ENCODE results near the gene PITPNM1. TPM values are rescaled to one million over a fixed set of nuclear protein-coding genes. Genes with fewer than 3 reads are reported as not detected.
A peak's percentile ranks its signal among the peaks of the same experiment; 100 is the strongest.

Gene PITPNM1
- total and polyA plus RNA-seq, 2 of the 13 experiments (the other 11 are each of a cell fraction or from before 2014, with no cell fraction given) = 8.2 to 8.5 TPM

DNA sequence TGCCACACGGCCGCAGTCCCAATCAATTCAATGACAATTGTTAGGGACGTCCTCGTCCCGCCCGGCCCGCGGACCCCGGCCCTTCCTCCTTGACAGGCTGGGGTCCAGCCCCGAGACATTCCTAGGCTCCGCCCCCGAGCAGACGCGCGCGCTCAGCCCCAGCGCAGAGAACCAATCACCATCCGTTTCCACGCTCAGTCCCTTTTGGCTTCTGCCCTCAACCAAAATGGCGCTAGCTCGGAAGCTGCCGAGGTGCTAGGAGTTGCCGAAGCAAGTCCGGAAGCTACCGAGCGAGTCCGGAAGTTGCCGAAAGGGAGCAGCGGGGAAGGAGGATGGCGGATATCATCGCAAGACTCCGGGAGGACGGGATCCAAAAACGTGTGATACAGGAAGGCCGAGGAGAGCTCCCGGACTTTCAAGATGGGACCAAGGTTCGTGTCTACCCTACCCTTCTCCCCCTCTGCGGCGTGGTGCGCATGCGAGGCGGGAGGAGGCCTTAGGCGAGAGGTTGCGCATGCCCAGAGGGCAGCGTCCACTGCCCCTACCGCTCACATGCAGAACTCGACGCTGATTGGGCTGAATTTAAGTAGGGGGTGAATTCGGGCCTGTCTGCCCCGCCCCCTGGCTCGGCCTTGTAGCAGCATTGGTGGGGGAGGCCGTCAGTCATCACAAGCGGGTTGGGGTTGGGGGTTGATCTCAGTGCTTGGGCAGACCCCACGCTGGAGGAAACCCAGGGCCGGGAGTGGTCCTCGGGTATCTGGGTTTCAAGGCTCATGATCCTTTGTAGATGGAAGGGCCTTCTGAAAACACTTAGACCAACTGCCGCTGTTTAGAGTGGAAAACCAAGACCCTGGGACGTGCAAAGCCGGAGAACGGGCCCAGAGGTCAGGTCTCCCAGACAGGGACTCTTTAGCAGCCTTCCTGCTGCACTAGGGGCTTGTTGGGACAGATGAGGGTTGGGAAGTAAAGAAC lies 22.1 kb downstream of the PITPNM1 start, which contains the start of gene AIP (continued):
- TF ChIP-seq KLF16 (CRISPR knock-in tag; IDR thresholded peaks at IDR 0.05) (peak; percentile 75 to 95; a peak in 3 of 4 replicates), ZSCAN29 (CRISPR knock-in tag; conservative IDR thresholded peaks at IDR 0.05) (peak; percentile 87; the same call in 1 of the 2 replicates), ZNF709 (CRISPR knock-in tag; IDR thresholded peaks at IDR 0.05) (peak; percentile 99), MED8 (CRISPR knock-in tag; IDR thresholded peaks at IDR 0.05; ENCODE audit: insufficient replicate concordance) (peak; percentile 53), ZNF572 (CRISPR knock-in tag; IDR thresholded peaks at IDR 0.05) (peak; percentile 96), ZMYM4 (CRISPR knock-in tag; IDR thresholded peaks at IDR 0.05) (peak; percentile 82), ZNF317 (CRISPR knock-in tag; IDR thresholded peaks at IDR 0.05) (peak; percentile 89), BHLHE40 (IDR thresholded peaks at IDR 0.05; ENCODE audit: low read length) (no peak), NFYB (CRISPR knock-in tag; IDR thresholded peaks at IDR 0.05) (peak; percentile 79), NR2C2 (CRISPR knock-in tag; IDR thresholded peaks at IDR 0.05; ENCODE audit: borderline replicate concordance) (peak; percentile 77), ZNF563 (CRISPR knock-in tag; IDR thresholded peaks at IDR 0.05) (peak; percentile 99), TCF7L2 (IDR thresholded peaks at IDR 0.05; ENCODE audit: low read depth, low read length) (no peak), SIX1 (CRISPR knock-in tag; IDR thresholded peaks at IDR 0.05; ENCODE audit: borderline replicate concordance) (no peak), FOXA1 (IDR thresholded peaks at IDR 0.05) (no peak), FOXA1 (CRISPR knock-in tag; IDR thresholded peaks at IDR 0.05) (0 out of 2 replicates have a peak, but pooled peaks have one; percentile 20), TBP (CRISPR knock-in tag; IDR thresholded peaks at IDR 0.05) (no peak), ZNF747 (CRISPR knock-in tag; IDR thresholded peaks at IDR 0.05; ENCODE audit: borderline replicate concordance) (peak; percentile 95), ARNT2 (CRISPR knock-in tag; IDR thresholded peaks at IDR 0.05; ENCODE audit: low read depth) (peak; percentile 94), JDP2 (CRISPR knock-in tag; IDR thresholded peaks at IDR 0.05; ENCODE audit: borderline replicate concordance) (no peak)
- TF ChIP-seq, protein P1, sequence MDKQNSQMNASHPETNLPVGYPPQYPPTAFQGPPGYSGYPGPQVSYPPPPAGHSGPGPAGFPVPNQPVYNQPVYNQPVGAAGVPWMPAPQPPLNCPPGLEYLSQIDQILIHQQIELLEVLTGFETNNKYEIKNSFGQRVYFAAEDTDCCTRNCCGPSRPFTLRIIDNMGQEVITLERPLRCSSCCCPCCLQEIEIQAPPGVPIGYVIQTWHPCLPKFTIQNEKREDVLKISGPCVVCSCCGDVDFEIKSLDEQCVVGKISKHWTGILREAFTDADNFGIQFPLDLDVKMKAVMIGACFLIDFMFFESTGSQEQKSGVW (CRISPR knock-in tag; IDR thresholded peaks at IDR 0.05; ENCODE audit: borderline replicate concordance) = peak; percentile 79; the same call in 1 of the 2 replicates
- TF ChIP-seq, protein P2, sequence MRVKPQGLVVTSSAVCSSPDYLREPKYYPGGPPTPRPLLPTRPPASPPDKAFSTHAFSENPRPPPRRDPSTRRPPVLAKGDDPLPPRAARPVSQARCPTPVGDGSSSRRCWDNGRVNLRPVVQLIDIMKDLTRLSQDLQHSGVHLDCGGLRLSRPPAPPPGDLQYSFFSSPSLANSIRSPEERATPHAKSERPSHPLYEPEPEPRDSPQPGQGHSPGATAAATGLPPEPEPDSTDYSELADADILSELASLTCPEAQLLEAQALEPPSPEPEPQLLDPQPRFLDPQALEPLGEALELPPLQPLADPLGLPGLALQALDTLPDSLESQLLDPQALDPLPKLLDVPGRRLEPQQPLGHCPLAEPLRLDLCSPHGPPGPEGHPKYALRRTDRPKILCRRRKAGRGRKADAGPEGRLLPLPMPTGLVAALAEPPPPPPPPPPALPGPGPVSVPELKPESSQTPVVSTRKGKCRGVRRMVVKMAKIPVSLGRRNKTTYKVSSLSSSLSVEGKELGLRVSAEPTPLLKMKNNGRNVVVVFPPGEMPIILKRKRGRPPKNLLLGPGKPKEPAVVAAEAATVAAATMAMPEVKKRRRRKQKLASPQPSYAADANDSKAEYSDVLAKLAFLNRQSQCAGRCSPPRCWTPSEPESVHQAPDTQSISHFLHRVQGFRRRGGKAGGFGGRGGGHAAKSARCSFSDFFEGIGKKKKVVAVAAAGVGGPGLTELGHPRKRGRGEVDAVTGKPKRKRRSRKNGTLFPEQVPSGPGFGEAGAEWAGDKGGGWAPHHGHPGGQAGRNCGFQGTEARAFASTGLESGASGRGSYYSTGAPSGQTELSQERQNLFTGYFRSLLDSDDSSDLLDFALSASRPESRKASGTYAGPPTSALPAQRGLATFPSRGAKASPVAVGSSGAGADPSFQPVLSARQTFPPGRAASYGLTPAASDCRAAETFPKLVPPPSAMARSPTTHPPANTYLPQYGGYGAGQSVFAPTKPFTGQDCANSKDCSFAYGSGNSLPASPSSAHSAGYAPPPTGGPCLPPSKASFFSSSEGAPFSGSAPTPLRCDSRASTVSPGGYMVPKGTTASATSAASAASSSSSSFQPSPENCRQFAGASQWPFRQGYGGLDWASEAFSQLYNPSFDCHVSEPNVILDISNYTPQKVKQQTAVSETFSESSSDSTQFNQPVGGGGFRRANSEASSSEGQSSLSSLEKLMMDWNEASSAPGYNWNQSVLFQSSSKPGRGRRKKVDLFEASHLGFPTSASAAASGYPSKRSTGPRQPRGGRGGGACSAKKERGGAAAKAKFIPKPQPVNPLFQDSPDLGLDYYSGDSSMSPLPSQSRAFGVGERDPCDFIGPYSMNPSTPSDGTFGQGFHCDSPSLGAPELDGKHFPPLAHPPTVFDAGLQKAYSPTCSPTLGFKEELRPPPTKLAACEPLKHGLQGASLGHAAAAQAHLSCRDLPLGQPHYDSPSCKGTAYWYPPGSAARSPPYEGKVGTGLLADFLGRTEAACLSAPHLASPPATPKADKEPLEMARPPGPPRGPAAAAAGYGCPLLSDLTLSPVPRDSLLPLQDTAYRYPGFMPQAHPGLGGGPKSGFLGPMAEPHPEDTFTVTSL (CRISPR knock-in tag; IDR thresholded peaks at IDR 0.05; ENCODE audit: borderline replicate concordance) = peak; percentile 52; the same call in 1 of the 2 replicates
- TF ChIP-seq, protein P3, sequence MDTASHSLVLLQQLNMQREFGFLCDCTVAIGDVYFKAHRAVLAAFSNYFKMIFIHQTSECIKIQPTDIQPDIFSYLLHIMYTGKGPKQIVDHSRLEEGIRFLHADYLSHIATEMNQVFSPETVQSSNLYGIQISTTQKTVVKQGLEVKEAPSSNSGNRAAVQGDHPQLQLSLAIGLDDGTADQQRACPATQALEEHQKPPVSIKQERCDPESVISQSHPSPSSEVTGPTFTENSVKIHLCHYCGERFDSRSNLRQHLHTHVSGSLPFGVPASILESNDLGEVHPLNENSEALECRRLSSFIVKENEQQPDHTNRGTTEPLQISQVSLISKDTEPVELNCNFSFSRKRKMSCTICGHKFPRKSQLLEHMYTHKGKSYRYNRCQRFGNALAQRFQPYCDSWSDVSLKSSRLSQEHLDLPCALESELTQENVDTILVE (CRISPR knock-in tag; IDR thresholded peaks at IDR 0.05) = peak; percentile 58; the same call in 1 of the 2 replicates

Data from HepG2 (cell line).